IPS-NIHi11 (cell line): ENCODE results near the gene POLD2.
A peak's percentile ranks its signal among the peaks of the same experiment; 100 is the strongest.
"Not testable (repeated sequence)": the region's sequence is repeated elsewhere in the genome, so short reads cannot be mapped to it uniquely, and the experiment has no call there.

Source experiments
- DNase-seq: peaks from one replicate; pipeline ENCODE4 v3.0.0; 2012; ENCODE audit warnings: mixed read lengths, low spot score

Gene POLD2

DNA sequence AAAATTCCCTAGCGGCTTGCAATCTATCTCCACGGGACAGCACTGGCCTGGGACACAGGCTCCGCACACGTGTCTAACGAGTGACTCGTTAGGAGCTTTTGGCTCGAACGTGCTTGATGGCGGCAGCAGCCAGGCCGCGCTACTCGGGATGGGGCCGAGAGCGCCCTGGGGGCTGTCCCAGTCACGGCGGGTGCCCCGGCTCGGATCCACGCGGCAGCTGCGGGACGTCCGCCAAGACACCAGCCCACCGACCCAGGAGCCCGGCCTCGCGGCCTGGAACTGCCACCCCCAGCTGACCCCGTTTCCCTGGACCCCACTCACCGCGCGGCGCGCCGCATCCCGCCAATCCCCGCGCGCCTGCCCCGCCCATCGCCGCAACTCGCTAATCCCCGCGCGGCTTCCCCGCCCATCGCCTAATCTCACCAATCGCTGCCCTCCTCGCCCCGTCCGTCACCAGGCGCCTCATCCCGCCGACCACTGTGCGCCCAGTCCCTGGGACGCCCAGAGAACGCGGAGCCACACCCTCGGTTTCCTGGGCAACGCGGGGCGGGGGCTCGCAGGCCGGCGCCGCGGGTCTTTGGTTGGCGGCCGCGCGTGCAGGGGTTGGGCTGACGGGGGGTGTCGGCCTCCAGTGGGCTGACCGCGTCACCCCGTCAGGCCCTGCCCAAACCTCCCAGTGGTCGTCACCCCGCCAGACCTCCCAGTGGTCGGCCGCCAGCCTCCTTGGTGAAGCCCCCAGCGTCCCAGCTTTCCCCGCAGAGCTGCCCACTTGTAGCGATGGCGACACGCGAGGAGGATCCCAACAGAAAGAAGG, at the start of gene POLD2:
POLD2 (minus strand) TSS at position 359 of the 814 bp plus-strand sequence. CDS start 1,495 bp downstream, outside the sequence.
- peak; percentile 100 for DNase-seq

DNA sequence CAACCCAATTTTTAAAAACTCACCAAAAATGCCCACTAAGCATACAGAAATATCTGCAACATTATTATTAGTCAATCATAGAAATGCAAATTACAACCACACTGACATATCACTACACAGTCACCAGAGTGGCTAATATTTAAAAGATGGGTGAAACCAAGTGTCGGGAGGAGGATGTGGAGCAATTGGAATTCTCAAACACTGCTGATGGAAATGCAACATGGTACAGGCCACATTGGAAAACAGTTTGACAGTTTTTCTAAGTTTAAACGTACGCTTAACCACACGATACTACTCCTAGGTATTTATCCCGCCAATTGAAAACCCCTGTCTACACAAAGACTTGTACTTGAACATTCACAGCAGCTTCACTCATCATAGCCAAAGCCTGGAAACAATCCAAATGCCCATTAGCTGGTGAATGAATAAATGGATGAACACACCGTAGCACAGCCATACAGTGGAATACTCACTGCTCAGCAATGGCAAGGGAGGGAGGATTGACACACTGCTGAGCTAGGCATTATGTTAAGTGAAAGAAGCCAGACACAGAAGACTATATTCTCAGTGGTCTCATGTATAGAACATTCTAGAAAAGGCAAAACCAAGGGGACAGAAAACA, 49.6 kb upstream of the POLD2 start:
- DNase-seq: no peak

DNA sequence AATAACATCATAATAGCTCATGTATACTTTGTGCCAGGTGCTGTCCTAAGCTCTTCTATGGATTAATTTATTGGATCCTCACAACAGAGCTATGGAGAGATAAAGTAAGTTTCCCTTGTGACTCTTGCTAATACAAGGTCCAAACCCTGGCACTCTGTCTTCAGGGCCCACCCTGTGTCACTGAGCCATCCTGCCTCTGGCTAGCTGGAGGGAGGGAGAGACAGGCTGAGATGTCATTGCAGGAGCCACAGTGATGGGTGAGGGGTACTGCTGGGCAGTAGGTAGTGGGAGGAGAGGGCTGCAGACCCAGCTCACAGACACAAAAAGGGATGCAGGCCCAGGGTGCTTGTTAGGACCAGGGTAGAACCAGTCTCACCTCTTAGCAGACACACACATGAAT, 49.0 kb upstream of the POLD2 start:
- no peak for DNase-seq

DNA sequence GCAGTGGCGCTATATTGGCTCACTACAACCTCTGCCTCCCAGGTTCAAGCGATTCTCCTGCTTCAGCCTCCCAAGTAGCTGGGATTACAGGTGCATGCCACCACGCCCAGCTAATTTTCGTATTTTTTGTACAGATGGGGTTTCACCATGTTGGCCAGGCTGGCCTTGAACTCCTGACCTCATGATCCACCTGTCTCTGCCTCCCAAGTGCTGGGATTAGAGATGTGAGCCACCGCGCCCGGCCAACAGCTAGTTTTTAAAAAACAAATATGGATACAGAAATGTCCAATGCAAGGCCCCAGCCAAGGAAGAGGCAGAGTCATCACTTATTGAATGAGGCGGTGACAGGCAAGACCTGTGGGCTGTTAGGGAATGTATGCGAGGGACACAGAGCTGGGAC, 48.6 kb upstream of the POLD2 start:
- not testable (repeated sequence) for DNase-seq

DNA sequence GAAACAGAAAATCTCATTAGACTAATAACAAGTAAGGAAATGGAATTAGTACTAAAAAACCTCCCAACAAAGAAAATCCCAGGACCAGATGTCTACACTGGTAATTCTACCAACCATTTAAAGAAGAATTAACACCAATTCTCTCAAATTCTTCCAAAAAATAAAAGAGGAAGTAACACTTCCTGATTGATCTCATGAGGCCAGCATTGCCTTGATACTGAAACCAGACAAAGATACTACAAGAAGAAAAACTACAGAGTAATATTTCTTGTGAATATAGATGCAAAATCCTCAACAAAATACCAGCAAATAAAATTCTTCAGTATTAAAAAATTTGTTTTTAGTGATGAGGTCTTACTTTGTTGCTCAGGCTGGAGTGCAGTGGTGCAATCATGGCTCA, 44.6 kb upstream of the POLD2 start:
- no peak for DNase-seq

DNA sequence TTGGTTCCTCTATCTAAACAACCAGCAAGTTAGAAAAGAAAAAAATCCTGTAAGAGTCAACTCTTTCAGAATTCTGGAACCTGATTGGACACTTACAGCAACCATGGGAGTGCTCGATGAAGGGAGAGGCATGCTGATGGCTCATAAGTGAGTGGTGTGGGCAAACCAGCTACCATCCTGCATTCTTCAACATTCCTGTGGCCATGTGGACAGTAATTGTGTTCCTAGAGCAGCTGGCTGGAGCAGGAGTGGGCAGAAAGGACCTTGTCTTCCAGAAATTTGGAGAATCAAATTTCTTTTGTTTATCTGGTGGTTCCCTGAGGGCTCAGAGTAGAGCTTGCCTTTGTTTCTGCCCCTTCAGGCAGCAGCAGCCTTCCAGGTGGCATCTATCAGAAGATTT, 40.2 kb upstream of the POLD2 start:
- DNase-seq: peak; percentile 49

DNA sequence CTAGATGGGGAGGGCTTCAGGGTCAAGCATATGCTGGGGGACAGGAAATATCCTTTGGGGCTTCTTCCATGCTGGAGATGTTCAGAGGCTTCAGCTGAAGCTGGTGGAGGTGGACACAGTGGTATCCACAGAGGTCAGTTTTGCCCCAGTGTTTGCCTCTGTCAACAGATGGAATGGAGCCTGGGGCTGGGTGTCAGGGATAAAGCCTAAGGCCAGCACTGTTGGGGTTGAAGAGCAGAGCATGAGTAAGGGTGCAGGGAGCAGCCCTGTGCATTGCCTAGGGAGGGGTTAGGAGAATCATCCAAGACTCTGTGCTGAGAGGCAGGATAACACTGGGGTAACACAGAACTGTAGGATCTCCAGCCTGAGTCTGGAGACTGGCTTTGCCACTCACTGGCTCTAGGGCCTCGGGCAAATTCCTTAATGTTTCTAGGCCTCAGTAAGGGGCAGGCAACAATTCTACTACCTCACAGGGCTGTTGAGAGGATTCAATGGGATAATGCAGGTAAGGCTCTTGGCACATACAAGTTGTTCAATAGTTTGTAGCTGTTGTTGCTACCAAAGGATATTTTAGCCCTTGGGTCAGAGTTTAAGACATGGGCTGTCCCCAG, 39.5 kb upstream of the POLD2 start:
- no peak for DNase-seq

DNA sequence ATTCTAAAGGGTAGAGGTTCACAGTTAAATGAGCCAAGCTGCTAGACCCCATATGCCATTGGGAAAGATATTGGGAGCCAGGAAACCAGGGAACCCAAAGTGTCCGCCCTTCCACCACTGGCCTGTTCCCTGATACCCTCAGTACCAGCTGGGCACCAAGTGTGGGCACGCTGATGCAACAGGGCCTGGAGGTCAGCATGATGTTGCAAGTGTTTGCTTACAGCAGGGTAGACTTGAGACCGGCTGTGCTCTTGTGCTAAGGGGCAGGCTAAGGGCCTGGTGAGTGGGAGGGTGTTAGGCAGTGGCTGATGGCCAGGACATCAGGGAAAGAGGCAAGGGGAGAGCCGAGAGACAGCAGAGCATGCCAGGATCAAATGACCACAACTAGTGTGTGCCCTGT, 38.8 kb upstream of the POLD2 start:
- no peak for DNase-seq

DNA sequence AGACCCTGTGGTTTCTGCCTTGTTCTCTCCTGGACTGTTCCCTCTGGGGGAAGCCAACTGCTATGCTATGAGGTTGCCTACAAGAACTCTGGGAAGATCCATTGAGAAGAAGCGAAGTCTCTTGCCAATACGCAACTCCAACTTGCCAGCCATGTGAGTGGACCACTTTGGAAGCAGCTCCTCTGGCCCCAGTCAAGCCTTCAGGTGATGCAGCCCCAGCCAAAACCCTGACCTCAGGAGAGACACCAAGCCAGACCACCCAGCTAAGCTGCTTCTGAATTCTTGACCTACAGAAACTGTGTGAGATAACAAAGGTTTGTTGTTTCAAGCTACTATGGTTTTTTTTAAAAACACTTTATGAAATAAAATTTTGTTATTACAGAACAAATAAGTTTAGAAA, 38.0 kb upstream of the POLD2 start:
- DNase-seq: no peak

DNA sequence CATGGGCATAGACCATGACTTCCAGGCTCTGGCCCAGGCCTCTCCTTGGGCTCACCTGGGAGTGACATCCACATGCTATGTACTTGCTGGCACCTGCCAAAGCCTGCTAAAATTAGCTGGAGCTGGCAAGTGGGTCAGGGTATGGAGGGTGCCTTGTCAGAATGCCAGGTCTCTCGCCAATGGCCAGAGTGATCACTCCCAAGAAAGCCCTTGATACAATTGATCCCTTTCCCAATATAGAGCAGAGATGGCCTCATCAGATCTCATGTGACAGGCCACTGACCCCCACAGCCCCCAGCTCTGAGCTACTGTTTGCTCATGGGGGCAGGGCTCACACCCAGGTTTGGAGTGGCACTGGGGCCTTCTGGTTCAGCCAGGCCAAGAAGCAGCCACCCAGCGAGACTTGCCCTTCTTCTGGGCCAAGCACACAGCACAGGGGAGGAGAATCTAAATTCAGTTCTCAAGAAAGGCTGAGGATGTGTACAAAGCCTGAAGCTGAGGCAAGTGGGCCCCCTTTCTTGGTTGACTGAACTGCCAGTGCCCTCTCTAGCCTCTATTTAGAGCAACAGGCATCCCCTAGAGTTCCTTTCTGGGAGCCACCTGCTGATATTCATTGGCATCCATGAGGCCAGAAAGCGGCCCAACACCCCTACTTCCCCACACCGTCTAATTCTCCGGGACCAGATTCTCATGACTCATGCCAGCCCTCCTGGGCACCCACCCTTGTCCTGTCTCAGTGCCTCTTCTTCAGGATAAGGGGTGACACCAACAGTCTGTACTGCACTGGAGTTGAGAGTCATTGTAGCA, 36.7 kb upstream of the POLD2 start:
- DNase-seq: no peak

DNA sequence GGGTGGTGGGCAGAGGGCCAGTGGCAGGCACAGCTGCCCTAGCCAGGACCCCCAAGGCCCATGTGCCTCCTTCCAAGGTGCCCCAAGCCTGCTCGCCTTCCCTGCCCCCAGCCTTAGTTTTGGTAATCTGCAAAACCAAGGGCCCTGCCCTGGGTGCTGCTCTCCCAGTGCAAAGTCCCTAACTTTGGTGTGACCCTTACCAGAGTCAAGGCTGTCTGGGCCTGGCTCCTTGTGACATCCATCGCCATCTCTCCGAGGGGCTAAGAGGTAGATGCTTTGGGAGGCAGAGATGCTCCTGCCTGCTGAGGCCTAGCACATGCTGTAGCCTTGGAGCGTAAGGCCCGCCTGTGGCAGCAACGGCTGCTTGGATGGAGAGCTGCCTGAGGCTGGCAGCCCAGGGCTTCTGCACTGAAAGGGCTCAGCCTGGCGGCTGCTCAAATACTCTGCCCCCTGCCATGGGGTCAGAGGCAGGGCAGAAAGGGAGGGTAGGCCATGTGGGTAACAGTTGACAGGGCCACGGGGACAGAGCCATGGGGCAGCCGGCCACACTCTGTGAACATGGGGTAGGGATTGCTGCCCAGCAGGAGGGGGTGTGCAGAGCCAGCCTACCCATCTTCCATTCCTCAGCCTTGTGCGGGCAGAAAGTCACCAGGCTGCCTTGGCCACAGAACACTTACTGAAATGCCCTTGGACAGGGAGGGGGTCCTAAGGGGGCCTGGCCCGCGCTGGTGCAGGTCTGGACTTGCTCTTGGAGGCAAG, 35.7 kb upstream of the POLD2 start:
- no peak for DNase-seq

DNA sequence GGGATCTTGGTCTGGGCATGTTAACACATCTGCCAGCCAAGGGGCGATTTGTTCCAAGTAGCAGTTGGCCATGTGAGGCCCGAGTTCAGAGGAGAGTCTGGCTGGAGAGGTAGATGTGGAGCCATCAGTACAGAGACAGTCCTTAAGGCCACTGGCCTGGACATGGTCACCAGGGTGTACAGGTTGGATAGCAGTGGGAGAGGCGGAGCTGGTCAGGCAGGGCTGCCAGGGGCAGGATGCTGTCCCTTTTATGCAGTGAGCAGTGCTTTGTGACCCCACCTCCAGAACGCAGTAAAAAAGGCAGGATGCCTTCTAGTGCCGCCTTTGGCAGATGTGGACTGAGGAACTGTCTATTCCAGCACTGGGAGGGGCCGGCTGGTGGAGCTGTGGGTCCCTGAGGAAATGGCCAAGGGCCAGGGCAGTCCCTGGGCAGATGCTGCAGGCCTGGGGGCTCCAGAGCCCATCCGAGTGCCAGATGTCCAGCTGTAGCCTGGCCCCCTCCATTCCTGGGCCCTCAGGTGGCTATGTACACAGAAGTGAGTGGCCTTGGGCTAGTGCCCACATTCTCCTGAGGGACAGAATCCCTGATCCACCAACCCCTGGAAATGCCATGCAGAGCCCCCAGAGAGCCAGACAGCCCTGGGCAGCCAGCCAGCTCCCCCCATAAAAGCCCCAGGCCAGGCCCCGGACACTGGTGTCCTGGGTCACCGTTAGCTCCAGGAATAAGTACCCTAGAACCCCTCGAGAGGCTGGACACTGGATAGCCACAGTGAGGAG, 34.9 kb upstream of the POLD2 start:
- no peak for DNase-seq

DNA sequence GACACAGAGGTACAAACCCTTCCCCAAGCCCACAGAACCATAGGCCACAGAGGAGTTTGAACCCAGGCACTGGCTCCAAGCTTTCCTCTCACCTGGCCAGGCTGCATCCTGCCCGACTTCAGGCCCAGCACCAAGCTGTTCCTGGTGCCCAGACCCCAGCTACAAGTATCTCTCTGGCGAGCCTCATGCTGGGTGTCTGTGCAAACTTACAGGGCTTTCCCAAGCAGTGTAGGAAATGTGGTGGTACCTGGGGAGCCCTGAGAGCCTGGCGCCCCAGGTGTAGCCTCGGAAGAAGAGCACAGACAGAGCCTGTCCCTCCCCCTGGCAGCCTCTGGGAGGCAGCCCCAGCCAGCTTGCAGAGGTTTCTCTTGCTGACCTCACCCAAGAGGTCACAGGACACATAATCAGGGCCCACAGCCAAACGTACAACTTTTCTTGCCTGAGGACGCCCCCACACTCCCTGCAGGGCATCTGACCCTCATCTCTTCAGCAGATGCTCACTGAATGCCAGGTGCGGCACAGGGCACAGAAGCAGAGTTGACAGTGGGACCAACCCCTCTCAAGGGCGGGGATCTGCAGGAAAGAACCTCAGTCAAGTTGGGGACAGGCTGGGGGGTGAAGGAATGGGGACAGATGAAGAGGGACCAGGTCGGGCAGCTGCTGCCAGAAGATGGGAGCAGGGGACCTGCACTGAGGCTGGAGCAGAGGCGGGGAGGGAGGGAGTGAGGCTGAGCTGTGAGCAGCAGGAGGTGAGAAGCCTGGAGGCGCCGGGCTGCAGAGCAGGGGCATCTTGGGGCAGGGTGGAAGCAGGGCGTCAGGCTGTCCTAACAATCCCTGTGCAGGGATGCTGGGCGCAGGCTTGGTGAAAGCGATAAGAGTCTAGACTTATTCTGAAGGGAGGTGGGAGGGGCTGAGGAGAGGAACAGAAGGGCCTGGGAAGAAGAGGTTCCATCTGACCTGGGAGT, 34.0 kb upstream of the POLD2 start:
- peak; percentile 62 for DNase-seq

DNA sequence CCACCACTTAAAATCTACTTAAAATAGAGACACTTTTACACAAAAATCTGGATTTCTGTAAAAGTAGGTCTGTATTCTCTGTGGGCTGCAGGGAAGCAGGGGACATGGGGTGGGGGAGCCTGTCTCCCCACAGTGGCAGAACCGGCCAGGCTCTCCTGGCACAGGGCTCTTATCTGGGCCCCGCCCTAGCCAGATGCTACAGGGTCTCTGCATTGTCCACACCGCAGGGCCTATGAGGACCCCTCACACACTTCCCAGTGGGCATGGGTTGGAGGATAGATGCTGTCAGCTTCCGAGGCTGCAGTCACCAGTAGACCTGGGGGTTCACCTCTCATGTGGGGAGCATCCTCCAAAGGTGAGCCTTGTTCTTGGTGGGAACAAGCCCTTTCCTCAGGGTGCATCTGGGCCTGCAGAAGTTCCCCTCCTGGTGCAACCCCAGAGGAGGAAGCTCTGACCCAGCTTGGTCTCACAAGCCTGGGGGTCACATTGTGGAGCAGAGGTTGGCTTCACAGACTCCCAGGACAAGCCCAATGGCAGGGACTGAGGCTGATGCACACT, 33.2 kb upstream of the POLD2 start:
- no peak for DNase-seq

DNA sequence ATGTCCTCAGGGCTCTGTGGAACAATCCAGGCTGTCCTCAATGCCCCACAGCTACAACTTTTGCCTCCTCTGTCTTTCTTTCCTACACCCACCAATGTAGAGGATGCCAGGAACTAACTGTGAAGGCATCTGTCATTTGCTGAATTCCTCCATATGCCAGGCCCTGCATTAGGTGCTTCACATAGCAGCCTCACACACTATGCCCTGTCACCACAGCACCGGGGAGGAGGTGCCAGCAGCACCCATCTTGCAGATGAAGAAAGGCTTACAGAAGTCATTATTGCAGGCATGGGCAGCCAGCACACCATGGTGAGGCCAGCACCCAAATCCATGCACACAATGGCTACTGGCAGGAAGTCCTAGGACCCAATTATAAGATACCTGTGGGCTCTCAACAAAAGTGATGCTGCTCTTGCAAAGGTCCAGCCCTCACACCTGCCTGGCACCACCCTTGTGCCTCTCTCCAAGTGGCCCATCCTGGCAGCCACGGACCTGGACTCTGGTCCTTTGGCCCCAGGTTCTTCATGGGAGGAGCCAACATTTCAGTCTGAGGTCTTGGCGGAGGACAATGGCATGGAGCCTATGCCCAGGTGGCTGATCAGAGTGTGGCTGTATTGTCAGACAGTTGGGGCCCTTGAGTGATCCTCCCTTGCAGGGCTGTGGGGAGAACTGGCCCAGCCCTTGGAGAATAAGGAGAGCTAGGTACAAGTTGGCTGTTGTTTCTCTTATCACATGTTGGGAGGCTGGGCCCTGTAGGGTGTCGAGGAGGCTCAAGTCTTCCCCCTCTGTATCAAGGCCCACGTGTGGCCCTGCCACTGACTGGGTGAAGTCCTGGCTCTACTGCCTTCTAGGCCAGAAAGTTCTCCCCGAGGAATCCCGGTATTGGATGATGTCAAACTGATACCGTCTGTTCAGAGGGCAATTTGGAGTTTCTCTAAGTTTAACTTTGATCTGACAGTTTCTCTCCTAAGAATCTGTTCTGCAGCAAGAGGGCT, 32.1 kb upstream of the POLD2 start:
- DNase-seq: no peak

DNA sequence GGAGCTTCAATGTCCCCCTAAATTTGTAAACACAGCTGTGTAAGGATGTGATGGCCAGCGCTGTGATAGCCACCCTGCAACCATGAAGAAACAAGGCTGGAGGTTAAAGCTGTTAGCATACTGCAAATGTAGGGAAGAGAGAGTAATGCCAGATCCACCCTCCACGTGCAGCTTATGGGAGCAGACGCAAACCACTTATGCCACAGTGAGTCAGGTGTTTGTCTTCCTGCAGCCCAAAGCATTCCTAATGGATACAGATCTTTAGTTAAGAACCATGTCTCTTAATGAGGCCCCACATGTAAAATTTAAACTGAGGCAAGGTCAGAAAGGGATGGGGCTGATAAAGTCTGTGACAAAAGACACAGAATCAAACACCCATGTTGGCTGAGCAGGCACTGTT, 31.4 kb upstream of the POLD2 start:
- DNase-seq: no peak

DNA sequence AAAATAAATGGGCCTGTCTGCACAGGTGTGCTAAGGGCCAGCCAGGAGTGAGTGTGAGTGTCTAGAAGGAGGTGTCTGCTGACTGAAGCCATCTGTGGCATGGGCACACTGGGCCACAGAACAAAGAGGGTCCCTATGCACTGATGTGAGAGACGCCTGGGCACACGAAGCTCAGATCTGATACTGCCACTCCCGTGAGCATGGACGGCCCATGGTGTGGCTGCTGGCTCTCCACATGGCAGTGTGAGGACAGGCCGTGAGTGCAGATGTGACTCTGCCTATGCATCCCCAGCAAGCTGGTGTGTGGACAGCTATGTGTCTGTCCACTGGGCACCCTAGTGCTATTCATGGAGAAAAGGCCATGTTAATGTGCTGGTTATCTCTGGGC, 30.6 kb upstream of the POLD2 start:
- no peak for DNase-seq
